Uterus (tissue), 2 donors: Measurements from ENCODE around the gene SYMPK.

Experiments
- POLR2A ChIP-seq, 2 donors: fragments of 450-650 bp; IDR thresholded peaks; one replicate each; pipeline ENCODE4 v1.6.1; 2016; ENCODE audit warnings: antibody characterized with exemption in 2 of 2, mild to moderate bottlenecking in 1 of 2, moderate library complexity in 1 of 2
- TF ChIP-seq, protein P1 (sequence below), 4 experiments: fragments of 200-600 bp in 2 of 4; fragments of 450-650 bp in 2 of 4; sonication (generic) in 2 of 4; IDR thresholded peaks; one replicate each; pipeline ENCODE4 v1.5.1; 2016 to 2019; ENCODE audit warnings: antibody characterized with exemption in 4 of 4, mild to moderate bottlenecking in 2 of 4, moderate library complexity in 1 of 4

GRCh38 chr19:45814166-45814780 is 48.7 kb downstream of the SYMPK start:
- TF ChIP-seq, protein P1, sequence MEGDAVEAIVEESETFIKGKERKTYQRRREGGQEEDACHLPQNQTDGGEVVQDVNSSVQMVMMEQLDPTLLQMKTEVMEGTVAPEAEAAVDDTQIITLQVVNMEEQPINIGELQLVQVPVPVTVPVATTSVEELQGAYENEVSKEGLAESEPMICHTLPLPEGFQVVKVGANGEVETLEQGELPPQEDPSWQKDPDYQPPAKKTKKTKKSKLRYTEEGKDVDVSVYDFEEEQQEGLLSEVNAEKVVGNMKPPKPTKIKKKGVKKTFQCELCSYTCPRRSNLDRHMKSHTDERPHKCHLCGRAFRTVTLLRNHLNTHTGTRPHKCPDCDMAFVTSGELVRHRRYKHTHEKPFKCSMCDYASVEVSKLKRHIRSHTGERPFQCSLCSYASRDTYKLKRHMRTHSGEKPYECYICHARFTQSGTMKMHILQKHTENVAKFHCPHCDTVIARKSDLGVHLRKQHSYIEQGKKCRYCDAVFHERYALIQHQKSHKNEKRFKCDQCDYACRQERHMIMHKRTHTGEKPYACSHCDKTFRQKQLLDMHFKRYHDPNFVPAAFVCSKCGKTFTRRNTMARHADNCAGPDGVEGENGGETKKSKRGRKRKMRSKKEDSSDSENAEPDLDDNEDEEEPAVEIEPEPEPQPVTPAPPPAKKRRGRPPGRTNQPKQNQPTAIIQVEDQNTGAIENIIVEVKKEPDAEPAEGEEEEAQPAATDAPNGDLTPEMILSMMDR (IDR thresholded peaks at IDR 0.05): no peak
- TF ChIP-seq POLR2A (IDR thresholded peaks at IDR 0.05): no peak
